Liver (tissue), 9 donors: ENCODE results near the gene MAP2K4. TPM values are rescaled to one million over a fixed set of nuclear protein-coding genes. Genes with fewer than 3 reads are reported as not detected.

Experiments
- DNase-seq: peaks from one replicate; pipeline ENCODE4 v3.0.0-alpha.2; 2017; ENCODE audit warnings: low spot score
- H3K27ac ChIP-seq, 2 donors: one replicate each; pipeline ENCODE4 v1.7.0; 2013; ENCODE audit warnings: inconsistent platforms in 2 of 2, low read length in 2 of 2, control low read depth in 1 of 2, low read depth in 1 of 2, mild to moderate bottlenecking in 1 of 2
- H3K27me3 ChIP-seq, 4 donors: one replicate each; pipeline versions ENCODE4 v1.6.1 to v1.7.0; 2013; ENCODE audit warnings: low read length in 3 of 4, inconsistent platforms in 1 of 4, mild to moderate bottlenecking in 1 of 4, moderate library complexity in 1 of 4; ENCODE audit not compliant: control insufficient read depth in 4 of 4, insufficient read depth in 4 of 4
- H3K36me3 ChIP-seq, 4 donors: one replicate each; pipeline versions ENCODE4 v1.6.1 to v1.7.0; 2013; ENCODE audit warnings: low read length in 3 of 4, mild to moderate bottlenecking in 3 of 4, low read depth in 1 of 4, moderate library complexity in 1 of 4; ENCODE audit not compliant: control insufficient read depth in 4 of 4, insufficient read depth in 3 of 4
- H3K4me1 ChIP-seq, 4 donors: one replicate each; pipeline versions ENCODE4 v1.6.1 to v1.7.0; 2013; ENCODE audit warnings: low read length in 3 of 4, mild to moderate bottlenecking in 3 of 4, moderate library complexity in 1 of 4; ENCODE audit not compliant: control insufficient read depth in 4 of 4, insufficient read depth in 4 of 4
- H3K4me3 ChIP-seq, 3 donors: one replicate each; pipeline versions ENCODE4 v1.6.1 to v1.7.0; 2013; ENCODE audit warnings: low read length in 3 of 3, control low read depth in 1 of 3, low read depth in 1 of 3, mild to moderate bottlenecking in 1 of 3
- H3K9ac ChIP-seq, 2 donors: one replicate each; pipeline ENCODE4 v1.7.0; 2013; ENCODE audit warnings: low read length in 2 of 2, mild to moderate bottlenecking in 2 of 2, moderate library complexity in 2 of 2, control low read depth in 1 of 2, low read depth in 1 of 2
- H3K9me3 ChIP-seq, 4 donors: one replicate each; pipeline versions ENCODE4 v1.6.1 to v1.7.0; 2013; ENCODE audit warnings: low read length in 3 of 4; ENCODE audit not compliant: control insufficient read depth in 4 of 4
- CTCF ChIP-seq: fragments of 150-350 bp; IDR thresholded peaks from 2 replicates; pipeline ENCODE4 v1.5.1; 2017; ENCODE audit warnings: improper control_type of control experiment, low read depth, low read length; ENCODE audit not compliant: missing input control
- EGR1 ChIP-seq, 2 donors: IDR thresholded peaks; 2 replicates each; pipeline ENCODE4 v1.6.1; 2016 to 2018; ENCODE audit warnings: antibody characterized with exemption in 2 of 2, low read depth in 2 of 2
- FOXA2 ChIP-seq: IDR thresholded peaks from 2 replicates; pipeline ENCODE4 v1.6.1; 2016; ENCODE audit warnings: antibody characterized with exemption
- GABPA ChIP-seq, 2 donors: IDR thresholded peaks in 1 of 2; conservative IDR thresholded peaks in 1 of 2; 2 replicates each; pipeline ENCODE4 v1.6.1; 2016; ENCODE audit warnings: antibody characterized with exemption in 2 of 2, mild to moderate bottlenecking in 1 of 2, moderate library complexity in 1 of 2
- HNF4A ChIP-seq, 2 donors: conservative IDR thresholded peaks; 2 replicates each; pipeline ENCODE4 v1.6.1; 2016; ENCODE audit warnings: antibody characterized with exemption in 2 of 2, mild to moderate bottlenecking in 2 of 2
- JUND ChIP-seq, 2 donors: IDR thresholded peaks; 2 replicates each; pipeline ENCODE4 v1.6.1; 2016; ENCODE audit warnings: antibody characterized with exemption in 2 of 2
- NR2F2 ChIP-seq: IDR thresholded peaks from 2 replicates; pipeline ENCODE4 v1.6.1; 2016; ENCODE audit warnings: antibody characterized with exemption
- REST ChIP-seq: IDR thresholded peaks from 2 replicates; pipeline ENCODE4 v1.6.1; 2016; ENCODE audit warnings: antibody characterized with exemption, mild to moderate bottlenecking
- RXRA ChIP-seq, 2 donors: IDR thresholded peaks; 2 replicates each; pipeline ENCODE4 v1.6.1; 2017 to 2018; ENCODE audit warnings: antibody characterized with exemption in 2 of 2, mild to moderate bottlenecking in 1 of 2
- SP1 ChIP-seq: IDR thresholded peaks from 2 replicates; pipeline ENCODE4 v1.6.1; 2018; ENCODE audit warnings: antibody characterized with exemption, mild to moderate bottlenecking
- TAF1 ChIP-seq: conservative IDR thresholded peaks from 2 replicates; pipeline ENCODE4 v1.6.1; 2016; ENCODE audit warnings: antibody characterized with exemption, mild to moderate bottlenecking
- YY1 ChIP-seq: IDR thresholded peaks from 2 replicates; pipeline ENCODE4 v1.6.1; 2016; ENCODE audit warnings: antibody characterized with exemption, mild to moderate bottlenecking
- WGBS: extraction: QIAGEN DNeasy Blood & Tissue Kit; methylation state at CpG from one replicate; pipeline ENCODE4 v1.1.7; 2013; 5-methylcytosine and 5-hydroxymethylcytosine counted together
- polyA plus RNA-seq, 2 donors: library from polyadenylated mRNA; stranded (reverse) in 1 of 2; unstranded in 1 of 2; fragments of 200-250 nt in 1 of 2; fragments of >200 nt in 1 of 2; fragmentation: Nextera tagmentation in 1 of 2; extraction: Ambion mirVana in 1 of 2; gene quantifications; one replicate each; pipeline versions ENCODE4 v1.2.1 to v1.2.3, GENCODE V29; 2013 to 2015
- total RNA-seq, 2 donors: library from RNA; depleted of rRNA; stranded (reverse); fragments of >200 nt; gene quantifications; one replicate each; pipeline ENCODE4 v1.2.3, GENCODE V29; 2014
- TF ChIP-seq, protein P1 (sequence below): IDR thresholded peaks from 2 replicates; pipeline ENCODE4 v1.6.1; 2016; ENCODE audit warnings: antibody characterized with exemption
- TF ChIP-seq, protein P2 (sequence below): IDR thresholded peaks from 2 replicates; pipeline ENCODE4 v1.6.1; 2016; ENCODE audit warnings: antibody characterized with exemption
- TF ChIP-seq, protein P3 (sequence below): IDR thresholded peaks from 2 replicates; pipeline ENCODE4 v1.6.1; 2016; ENCODE audit warnings: antibody characterized with exemption
- donor health status: healthy.
- donor health status: healthy.
- donor health status: healthy.
- donor health status: healthy.
- donor health status: healthy.

The MAP2K4 gene
- total and polyA plus RNA-seq, 4 donors = 9.2 to 23.8 (median 14.7) TPM

- H3K9ac ChIP-seq = no peak overlapping the region
- TF ChIP-seq GABPA (IDR thresholded peaks at IDR 0.05 in 1 of 2, conservative IDR thresholded peaks at IDR 0.05 in 1 of 2) = no peak
- TF ChIP-seq, protein P1, sequence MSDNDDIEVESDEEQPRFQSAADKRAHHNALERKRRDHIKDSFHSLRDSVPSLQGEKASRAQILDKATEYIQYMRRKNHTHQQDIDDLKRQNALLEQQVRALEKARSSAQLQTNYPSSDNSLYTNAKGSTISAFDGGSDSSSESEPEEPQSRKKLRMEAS = no peak
- TF ChIP-seq FOXA2 = no peak
- no peak for TF ChIP-seq CTCF
- TF ChIP-seq JUND (IDR thresholded peaks at IDR 0.05) = no peak
- TF ChIP-seq NR2F2 = no peak
- TF ChIP-seq, protein P2, sequence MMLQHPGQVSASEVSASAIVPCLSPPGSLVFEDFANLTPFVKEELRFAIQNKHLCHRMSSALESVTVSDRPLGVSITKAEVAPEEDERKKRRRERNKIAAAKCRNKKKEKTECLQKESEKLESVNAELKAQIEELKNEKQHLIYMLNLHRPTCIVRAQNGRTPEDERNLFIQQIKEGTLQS = no peak
- TF ChIP-seq, protein P3, sequence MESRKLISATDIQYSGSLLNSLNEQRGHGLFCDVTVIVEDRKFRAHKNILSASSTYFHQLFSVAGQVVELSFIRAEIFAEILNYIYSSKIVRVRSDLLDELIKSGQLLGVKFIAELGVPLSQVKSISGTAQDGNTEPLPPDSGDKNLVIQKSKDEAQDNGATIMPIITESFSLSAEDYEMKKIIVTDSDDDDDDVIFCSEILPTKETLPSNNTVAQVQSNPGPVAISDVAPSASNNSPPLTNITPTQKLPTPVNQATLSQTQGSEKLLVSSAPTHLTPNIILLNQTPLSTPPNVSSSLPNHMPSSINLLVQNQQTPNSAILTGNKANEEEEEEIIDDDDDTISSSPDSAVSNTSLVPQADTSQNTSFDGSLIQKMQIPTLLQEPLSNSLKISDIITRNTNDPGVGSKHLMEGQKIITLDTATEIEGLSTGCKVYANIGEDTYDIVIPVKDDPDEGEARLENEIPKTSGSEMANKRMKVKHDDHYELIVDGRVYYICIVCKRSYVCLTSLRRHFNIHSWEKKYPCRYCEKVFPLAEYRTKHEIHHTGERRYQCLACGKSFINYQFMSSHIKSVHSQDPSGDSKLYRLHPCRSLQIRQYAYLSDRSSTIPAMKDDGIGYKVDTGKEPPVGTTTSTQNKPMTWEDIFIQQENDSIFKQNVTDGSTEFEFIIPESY = no peak
- DNase-seq = no peak
- 84% methylated on average over 4 of the region's 4 CpGs for WGBS
- no peaks in the 10 kb centered on the region for H3K4me1 ChIP-seq
- no peak overlapping the region for H3K27ac ChIP-seq
- H3K9me3 ChIP-seq = no peaks in the 10 kb centered on the region
- H3K4me3 ChIP-seq = no peak overlapping the region
- H3K36me3 ChIP-seq = no peaks in the 10 kb centered on the region
- peaks cover 0 to 5% (median 0%) of the 10 kb centered on the region in 4 donors for H3K27me3 ChIP-seq
These were observed 143.4 kb downstream of the MAP2K4 start for GRCh38 chr17:12164085-12164484.

DNA sequence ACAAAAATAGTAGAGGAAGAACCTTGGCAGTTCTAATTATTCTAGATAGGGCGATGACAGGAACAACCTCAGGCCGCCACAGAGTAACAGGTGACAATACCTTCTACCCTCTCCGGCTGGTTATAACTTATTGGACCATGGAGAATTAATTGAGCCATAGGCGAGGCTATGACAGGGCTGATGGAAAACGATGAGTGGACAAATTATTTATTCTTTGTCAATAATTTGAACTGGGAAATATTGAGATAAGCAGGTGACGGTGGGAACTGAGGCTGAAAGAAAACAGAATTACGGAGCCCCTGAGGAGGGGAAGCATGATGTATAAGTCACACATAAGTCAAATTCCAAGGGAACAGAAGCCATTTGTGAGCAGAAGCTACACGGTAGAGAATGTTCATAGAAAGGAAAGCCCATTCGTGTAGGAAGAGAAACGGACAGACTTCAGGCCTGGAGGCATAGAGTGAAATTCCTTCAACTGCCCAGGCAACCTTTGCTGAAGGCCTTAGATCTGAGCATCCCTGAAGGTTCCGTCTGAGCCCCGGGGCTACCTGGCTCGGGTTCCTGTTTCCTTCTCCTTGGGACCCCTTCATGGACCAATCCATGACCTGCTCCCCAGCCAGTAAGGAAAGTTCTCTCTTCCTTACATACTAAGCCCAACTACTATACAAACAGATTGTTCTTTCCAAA, 158.1 kb downstream of the MAP2K4 start:
- no peaks in the 10 kb centered on the region for H3K4me1 ChIP-seq
- no peak for DNase-seq
- 87% methylated on average over 13 of the region's 13 CpGs for WGBS
- no peak overlapping the region for H3K27ac ChIP-seq
- no peak overlapping the region for H3K4me3 ChIP-seq
- H3K9ac ChIP-seq = no peak overlapping the region
- TF ChIP-seq EGR1 (IDR thresholded peaks at IDR 0.05; ENCODE audit: low read depth in 2 of 2) (no peak), NR2F2 (no peak), GABPA (IDR thresholded peaks at IDR 0.05 in 1 of 2, conservative IDR thresholded peaks at IDR 0.05 in 1 of 2) (no peak), RXRA (IDR thresholded peaks at IDR 0.05) (no peak), JUND (IDR thresholded peaks at IDR 0.05) (no peak), YY1 (no peak), SP1 (no peak), FOXA2 (no peak), REST (no peak), HNF4A (conservative IDR thresholded peaks at IDR 0.05) (no peak), TAF1 (no peak)
- TF ChIP-seq, protein P1 = no peak
- TF ChIP-seq, protein P2 = no peak
- no peaks in the 10 kb centered on the region for H3K9me3 ChIP-seq
- H3K36me3 ChIP-seq = no peaks in the 10 kb centered on the region
- no peaks in the 10 kb centered on the region for H3K27me3 ChIP-seq
